Activated T-helper 1 cell treated with anti-CD3 and anti-CD28 coated beads, Interleukin-12 subunit alpha, Interleukin-12 subunit beta, Interleukin-2, Interleukin-4 antibody, amounts not matched to agents 30 ng/mL and 10 ng/mL and 1 ng/mL, durations not matched to agents 14 hours and 24 hours and 36 hours (primary cell): ENCODE results near the gene RFTN1. TPM values are rescaled to one million over a fixed set of nuclear protein-coding genes. Genes with fewer than 3 reads are reported as not detected.

Source experiments
- DNase-seq: peaks from one replicate; pipeline ENCODE4 v3.0.0; 2021; ENCODE audit warnings: low spot score
- H3K27ac Mint-ChIP-seq: one replicate; pipeline ENCODE4 v1.8.0; 2021; ENCODE audit warnings: mild to moderate bottlenecking, mixed read lengths
- H3K27me3 Mint-ChIP-seq: one replicate; pipeline ENCODE4 v1.8.0; 2022; ENCODE audit warnings: mild to moderate bottlenecking, moderate library complexity, mixed read lengths; ENCODE audit not compliant: insufficient read depth
- H3K36me3 Mint-ChIP-seq: one replicate; pipeline ENCODE4 v1.8.0; 2021; ENCODE audit warnings: low read depth, mixed read lengths
- H3K4me1 Mint-ChIP-seq: one replicate; pipeline ENCODE4 v1.8.0; 2021; ENCODE audit warnings: low read depth, mixed read lengths
- H3K4me3 Mint-ChIP-seq: one replicate; pipeline ENCODE4 v1.8.0; 2021; ENCODE audit warnings: mild to moderate bottlenecking, moderate library complexity, mixed read lengths
- H3K9me3 Mint-ChIP-seq: one replicate; pipeline ENCODE4 v1.8.0; 2021; ENCODE audit warnings: mixed read lengths
- intact Hi-C: fragments of 100-400 bp; cut with micrococcal nuclease; formaldehyde crosslinking; loops from one replicate; pipeline ENCODE4 v1.15.1; 2024
- total RNA-seq: library from RNA; stranded (reverse); gene quantifications from 2 replicates; pipeline ENCODE4 v1.2.3, GENCODE V29; 2022

RFTN1 gene
- total RNA-seq, 1 donor from 2014 or later: 97.8 TPM

- no peak for DNase-seq
- H3K27me3 Mint-ChIP-seq: no peaks in the 10 kb centered on the region
- H3K4me3 Mint-ChIP-seq: no peak overlapping the region
- intact Hi-C loops: no loop called here
- H3K9me3 Mint-ChIP-seq: no peaks in the 10 kb centered on the region
- H3K27ac Mint-ChIP-seq: no peak overlapping the region
- peaks cover 18% of the 10 kb centered on the region for H3K36me3 Mint-ChIP-seq
- peaks cover 25% of the 10 kb centered on the region for H3K4me1 Mint-ChIP-seq
Measured at GRCh38 chr3:16270855-16271254, 242.6 kb downstream of the RFTN1 start.

DNA sequence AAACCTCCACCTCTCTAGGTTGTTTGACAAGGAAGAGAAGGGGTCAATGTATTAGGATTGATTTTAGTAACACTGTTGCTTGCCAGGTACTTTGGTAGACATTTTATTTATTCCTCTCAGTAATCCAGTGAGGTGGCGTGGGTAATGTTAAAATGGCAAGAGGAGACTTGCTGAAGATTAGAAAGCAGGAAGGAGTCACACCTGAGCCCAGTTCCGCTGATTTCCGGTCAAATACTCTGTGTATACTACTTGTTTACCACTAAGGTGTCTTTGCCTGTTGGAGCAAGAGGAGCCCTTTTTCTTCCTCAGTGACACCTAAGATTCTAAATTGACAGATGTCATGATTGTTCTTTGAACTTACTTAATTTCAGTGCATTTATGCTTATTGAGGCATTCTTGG is 246.8 kb downstream of the RFTN1 start:
- Mint-ChIP-seq H3K4me3 (peak overlapping the region; percentile 23), H3K9me3 (no peaks in the 10 kb centered on the region), H3K36me3 (peaks cover 15% of the 10 kb centered on the region), H3K27me3 (no peaks in the 10 kb centered on the region), H3K27ac (peak overlapping the region; percentile 62), H3K4me1 (peaks cover 35% of the 10 kb centered on the region)
- intact Hi-C loops: loop anchor here (5.0 to 10.0 kb wide), 8 partner anchors 111 to 1478 kb away; partner anchors contain the start of genes ANKRD28, BTD, HACL1 and NR2C2
- no peak for DNase-seq

Other genes starting within 250 kb of the RFTN1 start
- 28.1 and 36.6 TPM in 2 replicates for gene DPH3, start 248.8 kb downstream of the RFTN1 start, total RNA-seq
- 29.5 and 31.1 TPM in 2 replicates for gene OXNAD1, start 248.5 kb downstream of the RFTN1 start, total RNA-seq
- gene DAZL, start 91.7 kb upstream of the RFTN1 start, total RNA-seq: 0.10 TPM in 2 replicates